Trophoblast cell (in vitro differentiated cells and primary cell): Measurements from ENCODE around the gene ARAP1.

Source experiments
- DNase-seq, 2 donors: peaks; one replicate each; pipeline ENCODE4 v3.0.0-alpha.2; 2016
- H2AFZ ChIP-seq: 2 replicates; pipeline ENCODE4 v1.6.1; 2013; ENCODE audit warnings: low read length, moderate library complexity, mild to moderate bottlenecking; ENCODE audit not compliant: insufficient read depth, poor library complexity
- H2AK5ac ChIP-seq: 2 replicates; pipeline ENCODE4 v1.6.1; 2013; ENCODE audit warnings: mild to moderate bottlenecking, low read length
- H2BK120ac ChIP-seq: 2 replicates; pipeline ENCODE4 v1.6.1; 2013; ENCODE audit warnings: low read length, mild to moderate bottlenecking, moderate library complexity; ENCODE audit not compliant: insufficient read depth, poor library complexity
- H2BK12ac ChIP-seq: 2 replicates; pipeline ENCODE4 v1.6.1; 2013; ENCODE audit warnings: mild to moderate bottlenecking, low read length, moderate library complexity
- H2BK5ac ChIP-seq: 2 replicates; pipeline ENCODE4 v1.6.1; 2013; ENCODE audit warnings: low read length, low read depth, moderate library complexity, mild to moderate bottlenecking; ENCODE audit not compliant: poor library complexity
- H3K14ac ChIP-seq: 2 replicates; pipeline ENCODE4 v1.6.1; 2013; ENCODE audit warnings: mild to moderate bottlenecking, low read length
- H3K18ac ChIP-seq: 2 replicates; pipeline ENCODE4 v1.6.1; 2013; ENCODE audit warnings: mild to moderate bottlenecking, low read length
- H3K23ac ChIP-seq: 2 replicates; pipeline ENCODE4 v1.6.1; 2013; ENCODE audit warnings: low read length
- H3K27ac ChIP-seq: 2 replicates; pipeline ENCODE4 v1.5.1; 2013; ENCODE audit warnings: low read depth, mild to moderate bottlenecking, inconsistent platforms, low read length, moderate library complexity
- H3K27me3 ChIP-seq: 2 replicates; pipeline ENCODE4 v1.6.1; 2013; ENCODE audit warnings: inconsistent platforms, mild to moderate bottlenecking, low read length, moderate library complexity; ENCODE audit not compliant: insufficient read depth
- H3K36me3 ChIP-seq, 2 experiments: 1 replicate in 1 of 2; 2 replicates in 1 of 2; pipeline ENCODE4 v1.6.1; 2013; ENCODE audit warnings: low read length in 2 of 2, mild to moderate bottlenecking in 2 of 2, moderate library complexity in 1 of 2; ENCODE audit not compliant: insufficient read depth in 2 of 2, control insufficient read depth in 1 of 2
- H3K4ac ChIP-seq: 2 replicates; pipeline ENCODE4 v1.6.1; 2013; ENCODE audit warnings: low read depth, mild to moderate bottlenecking, low read length, moderate library complexity
- H3K4me1 ChIP-seq, 2 experiments: 1 replicate in 1 of 2; 2 replicates in 1 of 2; pipeline ENCODE4 v1.6.1; 2013; ENCODE audit warnings: low read length in 2 of 2, mild to moderate bottlenecking in 2 of 2, moderate library complexity in 1 of 2; ENCODE audit not compliant: insufficient read depth in 2 of 2, control insufficient read depth in 1 of 2
- H3K4me2 ChIP-seq: 2 replicates; pipeline ENCODE4 v1.6.1; 2013; ENCODE audit warnings: inconsistent platforms, mild to moderate bottlenecking, low read length, moderate library complexity
- H3K4me3 ChIP-seq: 2 replicates; pipeline ENCODE4 v1.5.1; 2013; ENCODE audit warnings: mild to moderate bottlenecking, low read depth, low read length, inconsistent platforms
- H3K79me1 ChIP-seq: one replicate; pipeline ENCODE4 v1.6.1; 2013; ENCODE audit warnings: low read length
- H3K79me2 ChIP-seq: 2 replicates; pipeline ENCODE4 v1.6.1; 2013; ENCODE audit warnings: low read length, mild to moderate bottlenecking; ENCODE audit not compliant: control insufficient read depth, insufficient read depth, poor library complexity
- H3K9ac ChIP-seq: 2 replicates; pipeline ENCODE4 v1.6.1; 2013; ENCODE audit warnings: mild to moderate bottlenecking, low read length
- H3K9me3 ChIP-seq: 2 replicates; pipeline ENCODE4 v1.6.1; 2013; ENCODE audit warnings: low read depth, mild to moderate bottlenecking, control low read depth, inconsistent platforms, low read length; ENCODE audit not compliant: insufficient read depth
- H4K12ac ChIP-seq: 2 replicates; pipeline ENCODE4 v1.6.1; 2013; ENCODE audit warnings: low read depth, mild to moderate bottlenecking, low read length, moderate library complexity
- H4K8ac ChIP-seq: 2 replicates; pipeline ENCODE4 v1.6.1; 2013; ENCODE audit warnings: low read depth, mild to moderate bottlenecking, low read length, moderate library complexity
- H4K91ac ChIP-seq: one replicate; pipeline ENCODE4 v1.6.1; 2013; ENCODE audit warnings: low read depth, mild to moderate bottlenecking, low read length, moderate library complexity
- WGBS: extraction: QIAGEN DNeasy Blood & Tissue Kit; methylation state at CpG from one replicate; pipeline ENCODE4 v1.1.7; 2013; ENCODE audit warnings: missing lambda C conversion rate; ENCODE audit not compliant: insufficient read length, insufficient coverage; ENCODE audit errors: extremely low coverage; 5-methylcytosine and 5-hydroxymethylcytosine counted together

Gene ARAP1

GRCh38 chr11:72693271-72693968, 58.8 kb downstream of the ARAP1 start:
- Histone ChIP-seq H3K36me3 (peaks cover 33% of the 10 kb centered on the region in 2 experiments), H4K12ac (no peak overlapping the region), H3K79me1 (no peaks in the 10 kb centered on the region), H3K27me3 (no peaks in the 10 kb centered on the region), H3K14ac (no peak overlapping the region), H3K9ac (no peak overlapping the region), H2BK5ac (no peak overlapping the region), H2AK5ac (no peak overlapping the region), H4K91ac (no peak overlapping the region), H3K9me3 (no peaks in the 10 kb centered on the region), H3K4me2 (no peak overlapping the region), H2BK120ac (no peak overlapping the region), H3K18ac (no peak overlapping the region), H2BK12ac (no peak overlapping the region), H2AFZ (no peak overlapping the region), H3K4me3 (no peak overlapping the region), H4K8ac (no peak overlapping the region), H3K27ac (no peak overlapping the region), H3K4me1 (no peaks in the 10 kb centered on the region), H3K23ac (no peak overlapping the region), H3K79me2 (no peaks in the 10 kb centered on the region), H3K4ac (no peak overlapping the region)
- no CpG with 5 or more reads among the region's 19 CpGs for WGBS
- no peak for DNase-seq

- Histone ChIP-seq H3K79me1 (no peaks in the 10 kb centered on the region), H3K4ac (no peak overlapping the region), H2AK5ac (no peak overlapping the region), H3K9ac (no peak overlapping the region), H3K27ac (no peak overlapping the region), H3K23ac (no peak overlapping the region), H4K8ac (no peak overlapping the region), H3K4me3 (no peak overlapping the region), H3K36me3 (peaks cover 33 to 34% of the 10 kb centered on the region in 2 experiments), H4K12ac (no peak overlapping the region), H3K4me1 (no peaks in the 10 kb centered on the region), H4K91ac (no peak overlapping the region), H3K14ac (no peak overlapping the region), H2AFZ (no peak overlapping the region), H2BK5ac (no peak overlapping the region), H2BK12ac (no peak overlapping the region), H3K18ac (no peak overlapping the region), H3K79me2 (no peaks in the 10 kb centered on the region), H3K27me3 (no peaks in the 10 kb centered on the region), H2BK120ac (no peak overlapping the region), H3K4me2 (no peak overlapping the region), H3K9me3 (no peaks in the 10 kb centered on the region)
- DNase-seq: no peak
- no CpG with 5 or more reads among the region's 9 CpGs for WGBS
These were observed 59.5 kb downstream of the ARAP1 start for GRCh38 chr11:72692498-72693237.

- no peak overlapping the region for H3K4me2 ChIP-seq
- no peak overlapping the region for H3K4me3 ChIP-seq
- H3K9ac ChIP-seq: no peak overlapping the region
- H4K91ac ChIP-seq: no peak overlapping the region
- peaks cover 24 to 25% of the 10 kb centered on the region in 2 experiments for H3K36me3 ChIP-seq
- WGBS: no CpG with 5 or more reads among the region's 4 CpGs
- no peak overlapping the region for H2BK5ac ChIP-seq
- DNase-seq: no peak
- H3K18ac ChIP-seq: no peak overlapping the region
- H3K4me1 ChIP-seq: no peaks in the 10 kb centered on the region
- no peaks in the 10 kb centered on the region for H3K79me1 ChIP-seq
- no peak overlapping the region for H3K14ac ChIP-seq
- no peak overlapping the region for H2AK5ac ChIP-seq
- no peak overlapping the region for H4K8ac ChIP-seq
- H3K9me3 ChIP-seq: no peaks in the 10 kb centered on the region
- H4K12ac ChIP-seq: no peak overlapping the region
- no peak overlapping the region for H3K4ac ChIP-seq
- no peak overlapping the region for H2BK12ac ChIP-seq
- no peak overlapping the region for H3K27ac ChIP-seq
- no peak overlapping the region for H3K23ac ChIP-seq
- H3K79me2 ChIP-seq: no peaks in the 10 kb centered on the region
- no peak overlapping the region for H2AFZ ChIP-seq
- H3K27me3 ChIP-seq: no peaks in the 10 kb centered on the region
- no peak overlapping the region for H2BK120ac ChIP-seq
These were observed 62.0 kb downstream of the ARAP1 start for GRCh38 chr11:72690166-72690565.

- Histone ChIP-seq H3K9me3 (no peaks in the 10 kb centered on the region), H3K4me2 (no peak overlapping the region), H2AK5ac (no peak overlapping the region), H4K91ac (no peak overlapping the region), H2BK120ac (no peak overlapping the region), H3K4me3 (no peak overlapping the region), H3K14ac (no peak overlapping the region), H3K18ac (no peak overlapping the region), H3K27ac (no peak overlapping the region), H3K36me3 (peaks cover 18 to 19% of the 10 kb centered on the region in 2 experiments), H4K12ac (no peak overlapping the region), H2AFZ (no peak overlapping the region), H4K8ac (no peak overlapping the region), H3K79me1 (no peaks in the 10 kb centered on the region), H2BK12ac (no peak overlapping the region), H2BK5ac (no peak overlapping the region), H3K4ac (no peak overlapping the region), H3K27me3 (no peaks in the 10 kb centered on the region), H3K4me1 (no peaks in the 10 kb centered on the region), H3K23ac (no peak overlapping the region), H3K79me2 (no peaks in the 10 kb centered on the region), H3K9ac (no peak overlapping the region)
- no CpG with 5 or more reads among the region's 7 CpGs for WGBS
- DNase-seq: no peak
These were observed 63.3 kb downstream of the ARAP1 start for GRCh38 chr11:72688929-72689328.
